K562 (cell line): ENCODE measurements around the gene OVOL2. TPM values are rescaled to one million over a fixed set of nuclear protein-coding genes. Genes with fewer than 3 reads are reported as not detected.

Experiments used
- ATAC-seq: fragments of 200-7000 bp; cut with Tn5 transposase; 3 replicates; pipeline ENCODE4 v1.9.1; 2020; ENCODE audit warnings: moderate library complexity
- BruUV-seq: library from RNA; stranded (reverse); fragments of 400-500 nt; replicated peaks from 2 replicates; lab custom pipeline; 2021; lab: Mats Ljungman, UMichigan
- CTCF ChIA-PET: fragments of 300-600 bp; formaldehyde crosslinking; extraction: SDS; loops from one replicate; lab custom pipeline; 2021; ENCODE audit warnings: low intra/inter-chr PET ratio; lab: Yijun Ruan, JAX
- POLR2A ChIA-PET: fragments of 300-600, 350-650 bp; sonication (Branson Sonifier 250); formaldehyde crosslinking; extraction: SDS; loops from one replicate; lab custom pipeline; 2021; ENCODE audit warnings: antibody characterized with exemption, inconsistent platforms; lab: Yijun Ruan, JAX
- DNase-seq, 4 experiments: peaks; one replicate each; pipeline versions ENCODE4 v3.0.0 to v3.0.0-alpha.2; 2011 to 2018; ENCODE audit warnings: low spot score in 3 of 4, mixed read lengths in 3 of 4; ENCODE audit errors: extremely low read depth in 1 of 4
- FAIRE-seq: peaks from 2 replicates; lab custom pipeline; 2011; peaks lifted over from hg19 to GRCh38; lab: Jason Lieb, UNC
- H2AFZ ChIP-seq: 2 replicates; pipeline ENCODE4 v1.6.0; 2011; ENCODE audit warnings: low read depth, low read length, control low read depth, inconsistent platforms
- H3K27ac ChIP-seq: fragments of 200-600 bp; 3 replicates; pipeline ENCODE4 v1.8.0; 2011; ENCODE audit warnings: low read depth, mild to moderate bottlenecking, control low read depth, inconsistent platforms, low read length, moderate library complexity, mixed read lengths; ENCODE audit errors: extremely low read depth
- H3K27me3 ChIP-seq, 2 experiments: fragments of 300-600 bp in 1 of 2; 2 replicates in 1 of 2; 3 replicates in 1 of 2; pipeline versions ENCODE4 v1.6.0 to v1.8.0; 2011; ENCODE audit warnings: inconsistent platforms in 2 of 2, low read length in 2 of 2, mild to moderate bottlenecking in 1 of 2, mixed read lengths in 1 of 2, moderate library complexity in 1 of 2; ENCODE audit not compliant: control insufficient read depth in 2 of 2, insufficient read depth in 2 of 2
- H3K36me3 ChIP-seq: fragments of 300-600 bp; 3 replicates; pipeline ENCODE4 v1.8.0; 2011; ENCODE audit warnings: mild to moderate bottlenecking, low read length, inconsistent platforms; ENCODE audit not compliant: control insufficient read depth, insufficient read depth
- H3K4me1 ChIP-seq, 2 experiments: fragments of 200-600 bp in 1 of 2; replicated peaks in 1 of 2; 2 replicates in 1 of 2; 3 replicates in 1 of 2; pipeline versions ENCODE4 v1.5.1 to v1.8.0; 2011; ENCODE audit warnings: inconsistent platforms in 2 of 2, low read length in 2 of 2, mild to moderate bottlenecking in 1 of 2, mixed read lengths in 1 of 2, moderate library complexity in 1 of 2; ENCODE audit not compliant: control insufficient read depth in 2 of 2, insufficient read depth in 2 of 2
- H3K4me2 ChIP-seq: 2 replicates; pipeline ENCODE4 v1.6.1; 2011; ENCODE audit warnings: low read length, control low read depth, inconsistent platforms, mixed read lengths; ENCODE audit not compliant: insufficient read depth
- H3K4me3 ChIP-seq: fragments of 200-600 bp; sonication (generic), shearing (Covaris generic); 2 replicates; pipeline ENCODE4 v1.5.1; 2016; ENCODE audit warnings: control low read depth, inconsistent platforms
- H3K79me2 ChIP-seq: fragments of 200-600 bp; 3 replicates; pipeline ENCODE4 v1.8.0; 2011; ENCODE audit warnings: low read length, inconsistent platforms; ENCODE audit not compliant: control insufficient read depth, insufficient read depth
- H3K9ac ChIP-seq, 2 experiments: 2 replicates each; pipeline versions ENCODE4 v1.6.0 to v1.6.1; 2011; ENCODE audit warnings: low read depth in 2 of 2, low read length in 2 of 2, control low read depth in 1 of 2, inconsistent platforms in 1 of 2, mild to moderate bottlenecking in 1 of 2, mixed read lengths in 1 of 2; ENCODE audit not compliant: insufficient read depth in 1 of 2
- H3K9me1 ChIP-seq: one replicate; pipeline ENCODE4 v1.6.0; 2011; ENCODE audit warnings: inconsistent platforms, mild to moderate bottlenecking, low read length, moderate library complexity; ENCODE audit not compliant: control insufficient read depth, insufficient read depth
- H3K9me3 ChIP-seq: replicated peaks from 2 replicates; pipeline ENCODE4 v1.5.1; 2011; ENCODE audit warnings: low read depth, low read length, inconsistent platforms; ENCODE audit not compliant: control insufficient read depth, insufficient read depth
- H4K20me1 ChIP-seq: replicated peaks from 2 replicates; pipeline ENCODE4 v1.6.1; 2011; ENCODE audit warnings: low read length, inconsistent platforms, mixed read lengths; ENCODE audit not compliant: control insufficient read depth, insufficient read depth
- POU5F1 ChIP-seq: fragments of 150-350 bp; IDR thresholded peaks from 2 replicates; pipeline ENCODE4 v1.6.1; 2014; ENCODE audit warnings: borderline replicate concordance, low read length, low read depth, mild to moderate bottlenecking; ENCODE audit not compliant: partially characterized antibody
- WGBS: fragments of 100-300 bp; shearing (Covaris generic); methylation state at CpG from one replicate; pipeline ENCODE4 v1.1.6; 2016; ENCODE audit warnings: low coverage, mixed read lengths; ENCODE audit not compliant: insufficient coverage; ENCODE audit errors: missing lambda C conversion rate; 5-methylcytosine and 5-hydroxymethylcytosine counted together
- in situ Hi-C: fragments of 300-500 bp; cut with MboI; formaldehyde crosslinking; loops from 4 replicates; pipeline ENCODE4 v1.15.0; 2018; ENCODE audit warnings: inconsistent platforms, mixed read lengths
- intact Hi-C: fragments of 100-400 bp; cut with micrococcal nuclease; formaldehyde crosslinking; loops from 2 replicates; pipeline ENCODE4 v1.14.2; 2022
- polyA plus RNA-seq, 8 experiments: library from polyadenylated mRNA; depleted of rRNA in 4 of 8; stranded (reverse) in 5 of 8; unstranded in 3 of 8; fragments of >200 nt; fragmentation: Nextera tagmentation in 2 of 8; fragmentation: Illumina TruSeq in 1 of 8; extraction: Ambion mirVana in 2 of 8; extraction: Trizol in 1 of 8; gene quantifications; 2 replicates each; pipeline versions ENCODE4 v1.2.1 to v1.2.3, GENCODE V29; 2011 to 2014; ENCODE audit warnings: inconsistent platforms in 1 of 8, missing spikeins in 1 of 8
- total RNA-seq, 7 experiments: library from RNA; depleted of rRNA in 6 of 7; stranded (reverse); fragments of >200 nt in 6 of 7; fragmentation: Illumina TruSeq in 2 of 7; extraction: Trizol in 2 of 7; gene quantifications; 2 replicates each; pipeline versions ENCODE4 v1.2.1 to v1.2.3, GENCODE V29; 2011 to 2021; ENCODE audit warnings: low replicate concordance in 1 of 7
- TF ChIP-seq, protein P1 (sequence below): sonication (generic); formaldehyde crosslinking; IDR thresholded peaks from 2 replicates; pipeline ENCODE4 v1.8.1; 2023; ENCODE audit warnings: mild to moderate bottlenecking, missing genetic modification reagents

Gene OVOL2
- total and polyA plus RNA-seq, 9 of the 15 experiments (the other 6 are each of a cell fraction or from before 2014, with no cell fraction given) = not detected

GRCh38 chr20:18050628-18051027 is 7.1 kb downstream of the OVOL2 start:
- no peaks in the 10 kb centered on the region; a peak in 1 of 5 replicates for H3K4me1 ChIP-seq
- no peaks in the 10 kb centered on the region for H3K9me3 ChIP-seq
- no TSS peak for BruUV-seq
- ATAC-seq (no peak), DNase-seq (no peak)
- no peaks in the 10 kb centered on the region for H3K79me2 ChIP-seq
- no peak overlapping the region for H2AFZ ChIP-seq
- no peaks in the 10 kb centered on the region for H3K36me3 ChIP-seq
- H3K9me1 ChIP-seq = no peaks in the 10 kb centered on the region
- CTCF ChIA-PET = no interaction called here
- no peak for TF ChIP-seq POU5F1
- TF ChIP-seq, all 486 proteins: peak for 0
- Histone ChIP-seq H3K4me3 (no peak overlapping the region), H3K4me2 (no peak overlapping the region), H3K27ac (no peak overlapping the region), H3K9ac (no peak overlapping the region), H4K20me1 (no peaks in the 10 kb centered on the region), H3K27me3 (peaks cover 8 to 29% of the 10 kb centered on the region in 2 experiments)
- intact Hi-C loops = no loop called here
- in situ Hi-C loops = no loop called here
- FAIRE-seq = no peak
- WGBS = 0% methylated on average over 1 of the region's 1 CpG
- POLR2A ChIA-PET = no interaction called here

DNA sequence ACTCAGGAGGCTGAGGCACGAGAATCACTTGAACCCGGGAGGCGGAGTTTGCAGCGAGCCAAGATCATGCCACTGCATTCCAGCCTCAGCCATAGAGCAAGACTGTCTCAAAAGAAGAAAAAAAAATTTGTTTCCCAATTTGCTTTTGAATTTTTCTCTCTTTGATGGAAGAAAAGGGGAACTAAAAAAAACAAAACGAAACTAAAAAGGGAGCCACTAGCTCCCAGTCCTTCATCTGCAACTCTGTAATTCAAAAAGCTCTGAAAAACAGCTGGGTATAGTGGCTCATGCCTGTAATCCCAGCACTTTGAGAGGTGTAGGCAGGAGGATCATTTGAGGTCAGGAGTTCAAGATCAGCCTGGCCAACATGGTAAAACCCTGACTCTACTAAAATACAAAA is 9.5 kb downstream of the OVOL2 start:
- Histone ChIP-seq H3K9me3 (no peaks in the 10 kb centered on the region), H3K4me2 (no peak overlapping the region), H3K4me1 (no peaks in the 10 kb centered on the region), H3K9me1 (no peaks in the 10 kb centered on the region), H3K4me3 (no peak overlapping the region), H3K9ac (no peak overlapping the region), H3K36me3 (no peaks in the 10 kb centered on the region), H4K20me1 (no peaks in the 10 kb centered on the region), H3K79me2 (no peaks in the 10 kb centered on the region), H2AFZ (no peak overlapping the region), H3K27ac (no peak overlapping the region), H3K27me3 (peaks cover 6 to 26% of the 10 kb centered on the region in 2 experiments)
- in situ Hi-C loops (no loop called here), intact Hi-C loops (no loop called here)
- FAIRE-seq (no peak), DNase-seq (no peak), ATAC-seq (no peak)
- POLR2A ChIA-PET = interaction anchor here (0.6 kb wide), 1 partner anchor 171 kb away, joined by 3 read pairs; no protein-coding TSS in a partner anchor
- TF ChIP-seq, protein P1, sequence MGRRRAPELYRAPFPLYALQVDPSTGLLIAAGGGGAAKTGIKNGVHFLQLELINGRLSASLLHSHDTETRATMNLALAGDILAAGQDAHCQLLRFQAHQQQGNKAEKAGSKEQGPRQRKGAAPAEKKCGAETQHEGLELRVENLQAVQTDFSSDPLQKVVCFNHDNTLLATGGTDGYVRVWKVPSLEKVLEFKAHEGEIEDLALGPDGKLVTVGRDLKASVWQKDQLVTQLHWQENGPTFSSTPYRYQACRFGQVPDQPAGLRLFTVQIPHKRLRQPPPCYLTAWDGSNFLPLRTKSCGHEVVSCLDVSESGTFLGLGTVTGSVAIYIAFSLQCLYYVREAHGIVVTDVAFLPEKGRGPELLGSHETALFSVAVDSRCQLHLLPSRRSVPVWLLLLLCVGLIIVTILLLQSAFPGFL (CRISPR knock-in tag) = no peak
- no TSS peak for BruUV-seq
- WGBS = no CpG with 5 or more reads among the region's 5 CpGs
- CTCF ChIA-PET = no interaction called here
